SK-N-SH (cell line): Measurements from ENCODE around the gene CSTB. TPM values are rescaled to one million over a fixed set of nuclear protein-coding genes. Genes with fewer than 3 reads are reported as not detected.

Experiments used
- CTCF ChIA-PET: fragments of 300-600, 350-600 bp; formaldehyde crosslinking; extraction: SDS; loops from one replicate; lab custom pipeline; 2021; lab: Yijun Ruan, JAX
- POLR2A ChIA-PET: fragments of 350-600 bp; sonication (Branson Sonifier 250); formaldehyde crosslinking; extraction: SDS; loops from one replicate; lab custom pipeline; 2020; ENCODE audit warnings: antibody characterized with exemption, inconsistent platforms; lab: Yijun Ruan, JAX
- DNase-seq: peaks from one replicate; pipeline ENCODE4 v3.0.0; 2012
- H2AFZ ChIP-seq: fragments of 200-600 bp; sonication (generic); 2 replicates; pipeline ENCODE4 v1.8.1; 2016; ENCODE audit warnings: antibody characterized with exemption, mild to moderate bottlenecking, low read depth
- H3F3A ChIP-seq: fragments of 200-600 bp; sonication (generic); replicated peaks from 2 replicates; pipeline ENCODE3; 2016; ENCODE audit warnings: antibody characterized with exemption, mild to moderate bottlenecking; ENCODE audit not compliant: insufficient read depth
- H3K27ac ChIP-seq, 2 experiments: fragments of 200-500 bp in 1 of 2; fragments of 200-600 bp in 1 of 2; sonication (Bioruptor generic) in 1 of 2; sonication (generic), shearing (Covaris generic) in 1 of 2; 2 replicates each; pipeline versions ENCODE4 v1.5.1 to v1.6.1; 2014 to 2016; ENCODE audit warnings: low read depth in 2 of 2, inconsistent platforms in 1 of 2, low read length in 1 of 2, mild to moderate bottlenecking in 1 of 2, mixed read lengths in 1 of 2
- H3K27me3 ChIP-seq: fragments of 200-600 bp; sonication (generic), shearing (Covaris generic); 2 replicates; pipeline ENCODE4 v1.6.1; 2016; ENCODE audit warnings: mixed run types; ENCODE audit not compliant: insufficient read depth
- H3K36me3 ChIP-seq, 2 experiments: fragments of 200-500 bp in 1 of 2; fragments of 200-600 bp in 1 of 2; sonication (Bioruptor generic) in 1 of 2; sonication (generic) in 1 of 2; replicated peaks in 1 of 2; 2 replicates each; pipeline versions ENCODE3 to v1.5.1; 2014 to 2016; ENCODE audit warnings: low read length in 1 of 2, mild to moderate bottlenecking in 1 of 2; ENCODE audit not compliant: insufficient read depth in 2 of 2, control insufficient read depth in 1 of 2
- H3K4me1 ChIP-seq, 2 experiments: fragments of 200-500 bp in 1 of 2; fragments of 200-600 bp in 1 of 2; sonication (Bioruptor generic) in 1 of 2; sonication (generic), shearing (Covaris generic) in 1 of 2; 2 replicates each; pipeline versions ENCODE4 v1.5.1 to v1.6.1; 2014 to 2016; ENCODE audit warnings: low read depth in 1 of 2, low read length in 1 of 2, mixed run types in 1 of 2; ENCODE audit not compliant: insufficient read depth in 2 of 2, control insufficient read depth in 1 of 2
- H3K4me2 ChIP-seq: fragments of 200-600 bp; sonication (generic), shearing (Covaris generic); 2 replicates; pipeline ENCODE4 v1.6.1; 2017; ENCODE audit warnings: mixed run types
- H3K4me3 ChIP-seq, 2 experiments: fragments of 200-500 bp in 1 of 2; fragments of 200-600 bp in 1 of 2; sonication (Bioruptor generic) in 1 of 2; sonication (generic), shearing (Covaris generic) in 1 of 2; 2 replicates each; pipeline versions ENCODE4 v1.5.1 to v1.8.1; 2014 to 2016; ENCODE audit warnings: low read depth in 2 of 2, inconsistent platforms in 1 of 2, low read length in 1 of 2, mild to moderate bottlenecking in 1 of 2, mixed read lengths in 1 of 2, moderate library complexity in 1 of 2
- H3K79me2 ChIP-seq: fragments of 200-600 bp; sonication (generic); 2 replicates; pipeline ENCODE4 v1.8.1; 2017; ENCODE audit warnings: mild to moderate bottlenecking; ENCODE audit not compliant: insufficient read depth
- H3K9ac ChIP-seq: fragments of 200-600 bp; sonication (generic); 2 replicates; pipeline ENCODE4 v1.6.1; 2017; ENCODE audit warnings: mixed run types
- H3K9me2 ChIP-seq: fragments of 200-600 bp; sonication (generic); 2 replicates; pipeline ENCODE4 v1.6.1; 2017; ENCODE audit warnings: mixed run types
- H3K9me3 ChIP-seq: fragments of 200-600 bp; sonication (generic); 2 replicates; pipeline ENCODE4 v1.6.1; 2017; ENCODE audit warnings: mixed run types, mild to moderate bottlenecking, moderate library complexity
- H4K20me1 ChIP-seq: fragments of 200-600 bp; sonication (generic); 2 replicates; pipeline ENCODE4 v1.6.1; 2017; ENCODE audit warnings: mild to moderate bottlenecking, mixed run types; ENCODE audit not compliant: insufficient read depth
- CTCF ChIP-seq: fragments of 200-600 bp; sonication (generic); IDR thresholded peaks from 2 replicates; pipeline ENCODE4 v1.6.1; 2017; ENCODE audit warnings: antibody characterized with exemption, mild to moderate bottlenecking, moderate library complexity
- ELF1 ChIP-seq: IDR thresholded peaks from 2 replicates; pipeline ENCODE4 v1.4.0; 2012
- GATA2 ChIP-seq: sonication (generic); formaldehyde crosslinking; IDR thresholded peaks from 2 replicates; pipeline ENCODE4 v1.5.0; 2020; ENCODE audit warnings: mild to moderate bottlenecking, missing genetic modification reagents
- IRF3 ChIP-seq: fragments of 150-350 bp; IDR thresholded peaks from 2 replicates; pipeline ENCODE4 v1.6.1; 2016; ENCODE audit warnings: mild to moderate bottlenecking, low read depth, low read length
- MAX ChIP-seq: IDR thresholded peaks from 2 replicates; pipeline ENCODE4 v1.4.0; 2012; ENCODE audit warnings: low read depth
- MXI1 ChIP-seq: IDR thresholded peaks from 2 replicates; pipeline ENCODE4 v1.6.1; 2012; ENCODE audit warnings: mild to moderate bottlenecking, low read depth, low read length, improper control_type of control experiment
- NFIC ChIP-seq: IDR thresholded peaks from 2 replicates; pipeline ENCODE4 v1.4.0; 2012; ENCODE audit warnings: borderline replicate concordance
- NRF1 ChIP-seq: IDR thresholded peaks from 2 replicates; pipeline ENCODE4 v1.6.1; 2012; ENCODE audit warnings: low read depth, mild to moderate bottlenecking, low read length
- PBX3 ChIP-seq: IDR thresholded peaks from 2 replicates; pipeline ENCODE4; 2012
- POLR2AphosphoS5 ChIP-seq: IDR thresholded peaks from 2 replicates; pipeline ENCODE4 v1.6.1; 2012; ENCODE audit warnings: low read depth, low read length
- RAD21 ChIP-seq: IDR thresholded peaks from 2 replicates; pipeline ENCODE4 v1.6.1; 2012; ENCODE audit warnings: mild to moderate bottlenecking, low read length
- RXRA ChIP-seq: IDR thresholded peaks from 2 replicates; pipeline ENCODE4 v1.4.0; 2012; ENCODE audit warnings: low read depth, mild to moderate bottlenecking, borderline replicate concordance
- TCF12 ChIP-seq: IDR thresholded peaks from 2 replicates; pipeline ENCODE4 v1.4.0; 2012
- TEAD4 ChIP-seq: IDR thresholded peaks from 2 replicates; pipeline ENCODE4 v1.4.0; 2012; ENCODE audit warnings: mild to moderate bottlenecking, borderline replicate concordance; ENCODE audit not compliant: insufficient read depth
- USF2 ChIP-seq: fragments of 150-350 bp; IDR thresholded peaks from 2 replicates; pipeline ENCODE4 v1.6.1; 2017; ENCODE audit warnings: antibody characterized with exemption, low read length, low read depth, borderline replicate concordance
- WGBS: methylation state at CpG from one replicate; pipeline ENCODE4 v1.1.6; 2017; ENCODE audit warnings: low lambda C conversion rate; 5-methylcytosine and 5-hydroxymethylcytosine counted together
- polyA plus RNA-seq, 3 experiments: library from polyadenylated mRNA; depleted of rRNA; stranded (reverse); fragments of >200 nt; gene quantifications; 2 replicates each; pipeline ENCODE4 v1.2.3, GENCODE V29; 2012

Gene CSTB
- polyA plus RNA-seq, 1 of the 3 experiments (the other 2 are of a cell fraction) = 101 TPM

GRCh38 chr21:43793243-43793642 is 17.1 kb upstream of the CSTB start:
- 97% methylated on average over 15 of the region's 16 CpGs for WGBS
- Histone ChIP-seq H3K27me3 (no peaks in the 10 kb centered on the region), H2AFZ (no peak overlapping the region), H3K9ac (no peak overlapping the region), H3K79me2 (peaks cover 51% of the 10 kb centered on the region), H3K4me3 (no peak overlapping the region)
- POLR2A ChIA-PET = no interaction called here
- DNase-seq = no peak
- TF ChIP-seq POLR2AphosphoS5 (no peak), NRF1 (no peak), GATA2 (no peak), TCF12 (no peak), PBX3 (no peak), MXI1 (no peak), RXRA (no peak)
- TF ChIP-seq, all 33 proteins: peak for 0
- CTCF ChIA-PET = interaction anchor here (1.3 kb wide), 1 partner anchor 17 kb away, joined by 4 read pairs; no protein-coding TSS in a partner anchor
- Histone ChIP-seq H3K27ac (no peak overlapping the region), H3K4me2 (no peak overlapping the region), H3F3A (peaks cover 6% of the 10 kb centered on the region), H4K20me1 (peaks cover 4% of the 10 kb centered on the region), H3K4me1 (peaks cover 10 to 11% of the 10 kb centered on the region in 2 experiments; a peak in 2 of 4 replicates), H3K9me2 (no peaks in the 10 kb centered on the region), H3K36me3 (peaks cover 35 to 58% of the 10 kb centered on the region in 2 experiments), H3K9me3 (no peaks in the 10 kb centered on the region)

DNA sequence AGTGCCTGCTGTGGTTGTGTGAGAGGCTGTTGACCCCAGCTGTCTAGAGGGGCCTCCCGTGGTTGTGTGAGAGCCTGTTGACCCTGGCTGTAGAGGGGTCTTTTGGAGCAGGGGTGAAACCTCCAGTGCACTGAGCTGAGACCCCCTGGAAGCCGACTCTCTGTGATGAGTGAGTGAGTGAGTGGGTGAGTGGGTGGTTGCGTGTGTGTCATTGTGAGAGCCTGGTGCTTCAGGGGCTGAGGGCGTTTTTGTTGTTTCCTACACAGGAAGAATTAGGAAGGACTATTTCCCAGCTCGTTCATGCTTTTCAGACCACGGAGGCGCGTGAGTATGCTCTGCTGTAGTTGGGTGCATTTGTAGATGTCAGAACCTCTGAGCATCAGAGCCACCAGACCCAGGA is 16.3 kb upstream of the CSTB start:
- no peak for DNase-seq
- no peak overlapping the region for H2AFZ ChIP-seq
- H3K4me1 ChIP-seq = peaks cover 10 to 11% of the 10 kb centered on the region in 2 experiments; a peak in 2 of 4 replicates
- peaks cover 6% of the 10 kb centered on the region for H3F3A ChIP-seq
- POLR2A ChIA-PET = no interaction called here
- WGBS = 91% methylated on average over 8 of the region's 8 CpGs
- peaks cover 4% of the 10 kb centered on the region for H4K20me1 ChIP-seq
- TF ChIP-seq MAX (no peak), NFIC (no peak), RAD21 (no peak), CTCF (no peak), ELF1 (no peak), GATA2 (no peak), TEAD4 (no peak), USF2 (no peak), IRF3 (no peak)
- no peak overlapping the region for H3K4me2 ChIP-seq
- H3K9ac ChIP-seq = no peak overlapping the region
- CTCF ChIA-PET = interaction anchor here (1.0 to 1.3 kb wide), 2 partner anchors 18 to 183 kb away, joined by 3 to 4 read pairs; no protein-coding TSS in a partner anchor
- H3K27me3 ChIP-seq = no peaks in the 10 kb centered on the region
- no peaks in the 10 kb centered on the region for H3K9me2 ChIP-seq
- H3K79me2 ChIP-seq = peaks cover 51% of the 10 kb centered on the region
- no peaks in the 10 kb centered on the region for H3K9me3 ChIP-seq
- H3K36me3 ChIP-seq = peaks cover 35 to 50% of the 10 kb centered on the region in 2 experiments
- no peak overlapping the region for H3K27ac ChIP-seq
- no peak overlapping the region for H3K4me3 ChIP-seq
